ENCODE measurements around the gene DDX11. TPM values are rescaled to one million over a fixed set of nuclear protein-coding genes. Genes with fewer than 3 reads are reported as not detected.

Gene DDX11
- total and polyA plus RNA-seq, 2 donors (not counting 1 experiment from before 2014, with no cell fraction given): 68.0 to 90.2 TPM

- Mint-ChIP-seq H3K27ac (no peak overlapping the region), H3K4me3 (no peak overlapping the region), H3K9me3 (ENCODE audit: insufficient read depth) (no peaks in the 10 kb centered on the region), H3K27me3 (peaks cover 7% of the 10 kb centered on the region), H3K4me1 (no peaks in the 10 kb centered on the region)
- no peak for TF ChIP-seq CTCF (IDR thresholded peaks at IDR 0.05)
- TF ChIP-seq EZH2 (IDR thresholded peaks at IDR 0.05; ENCODE audit: borderline replicate concordance, insufficient read depth, low read depth, low read length, poor library complexity, severe bottlenecking): no peak
- H3K79me2 ChIP-seq (ENCODE audit: control insufficient read depth, insufficient read depth, low read length): no peaks in the 10 kb centered on the region
- H3K36me3 ChIP-seq (replicated peaks in 1 of 2; ENCODE audit: control extremely low read depth in 1 of 2, control insufficient read depth in 1 of 2, extremely low read depth in 1 of 2, insufficient read depth in 2 of 2, low read length in 1 of 2): no peaks in the 10 kb centered on the region
- no peak overlapping the region for H2AFZ ChIP-seq (ENCODE audit: insufficient read depth, low read depth, low read length, poor library complexity, severe bottlenecking)
- H3K9me3 ChIP-seq (ENCODE audit: control extremely low read depth in 1 of 3, control insufficient read depth in 2 of 3, insufficient read depth in 1 of 3, low read length in 2 of 3): no peaks in the 10 kb centered on the region
- H3K4me2 ChIP-seq (replicated peaks; ENCODE audit: low read depth, low read length, poor library complexity, severe bottlenecking): no peak overlapping the region
- no peak overlapping the region for H3K4me3 ChIP-seq (ENCODE audit: control extremely low read depth in 1 of 5, extremely low read depth in 1 of 5, insufficient read depth in 1 of 5, low read depth in 2 of 5, low read length in 4 of 5)
- H4K20me1 ChIP-seq (ENCODE audit: control insufficient read depth, insufficient read depth, low read length, poor library complexity, severe bottlenecking): no peaks in the 10 kb centered on the region
- ATAC-seq (ENCODE audit: low read depth) (no peak), DNase-seq (no peak)
- H3K27ac ChIP-seq (ENCODE audit: low read length in 2 of 2): no peak overlapping the region
- intact Hi-C loops (cut with micrococcal nuclease): no loop called here
- WGBS (ENCODE audit: insufficient coverage): 100% methylated on average over 1 of the region's 1 CpG
- no peaks in the 10 kb centered on the region for H3K4me1 ChIP-seq (ENCODE audit: control insufficient read depth in 2 of 2, insufficient read depth in 2 of 2, low read length in 2 of 2)
- H3K9ac ChIP-seq (ENCODE audit: low read length): no peak overlapping the region
- POLR2A ChIA-PET: no interaction called here
- CTCF ChIA-PET: no interaction called here
- H3K27me3 ChIP-seq (replicated peaks in 1 of 4; ENCODE audit: control extremely low read depth in 1 of 4, control insufficient read depth in 3 of 4, insufficient read depth in 4 of 4, low read length in 3 of 4): peaks cover 0 to 4% (median 0%) of the 10 kb centered on the region in 4 experiments
These were observed 36.6 kb upstream of the DDX11 start for GRCh38 chr12:31037028-31037427.

GRCh38 chr12:31037931-31038330 lies 35.7 kb upstream of the DDX11 start:
- no peak for ATAC-seq (ENCODE audit: low read depth)
- Mint-ChIP-seq H3K4me1 (no peaks in the 10 kb centered on the region), H3K27me3 (peaks cover 7% of the 10 kb centered on the region), H3K4me3 (no peak overlapping the region), H3K27ac (no peak overlapping the region), H3K9me3 (ENCODE audit: insufficient read depth) (no peaks in the 10 kb centered on the region)
- peaks cover 0 to 4% (median 0%) of the 10 kb centered on the region in 4 experiments for H3K27me3 ChIP-seq (replicated peaks in 1 of 4; ENCODE audit: control extremely low read depth in 1 of 4, control insufficient read depth in 3 of 4, insufficient read depth in 4 of 4, low read length in 3 of 4)
- H3K79me2 ChIP-seq (ENCODE audit: control insufficient read depth, insufficient read depth, low read length): no peaks in the 10 kb centered on the region
- H3K4me1 ChIP-seq (ENCODE audit: control insufficient read depth in 2 of 2, insufficient read depth in 2 of 2, low read length in 2 of 2): no peaks in the 10 kb centered on the region
- TF ChIP-seq CTCF (IDR thresholded peaks at IDR 0.05) (no peak), EZH2 (IDR thresholded peaks at IDR 0.05; ENCODE audit: borderline replicate concordance, insufficient read depth, low read depth, low read length, poor library complexity, severe bottlenecking) (no peak)
- intact Hi-C loops (cut with micrococcal nuclease): no loop called here
- no peak overlapping the region for H3K27ac ChIP-seq (ENCODE audit: low read length in 2 of 2)
- DNase-seq: no peak
- no peak overlapping the region for H2AFZ ChIP-seq (ENCODE audit: insufficient read depth, low read depth, low read length, poor library complexity, severe bottlenecking)
- no peaks in the 10 kb centered on the region for H3K9me3 ChIP-seq (ENCODE audit: control extremely low read depth in 1 of 3, control insufficient read depth in 2 of 3, insufficient read depth in 1 of 3, low read length in 2 of 3)
- no peak overlapping the region for H3K4me2 ChIP-seq (replicated peaks; ENCODE audit: low read depth, low read length, poor library complexity, severe bottlenecking)
- ChIA-PET CTCF (no interaction called here), POLR2A (no interaction called here)
- 100% methylated on average over 1 of the region's 2 CpGs for WGBS (ENCODE audit: insufficient coverage)
- no peaks in the 10 kb centered on the region for H3K36me3 ChIP-seq (replicated peaks in 1 of 2; ENCODE audit: control extremely low read depth in 1 of 2, control insufficient read depth in 1 of 2, extremely low read depth in 1 of 2, insufficient read depth in 2 of 2, low read length in 1 of 2)
- H3K9ac ChIP-seq (ENCODE audit: low read length): no peak overlapping the region
- H4K20me1 ChIP-seq (ENCODE audit: control insufficient read depth, insufficient read depth, low read length, poor library complexity, severe bottlenecking): no peaks in the 10 kb centered on the region
- no peak overlapping the region for H3K4me3 ChIP-seq (ENCODE audit: control extremely low read depth in 1 of 5, extremely low read depth in 1 of 5, insufficient read depth in 1 of 5, low read depth in 2 of 5, low read length in 4 of 5)

Data from B cell (primary cell).